ENCODE data around the gene DACH1. TPM values are rescaled to one million over a fixed set of nuclear protein-coding genes. Genes with fewer than 3 reads are reported as not detected.

DACH1 gene
- total RNA-seq, 1 experiment from 2014 or later = 0.11 TPM

DNA sequence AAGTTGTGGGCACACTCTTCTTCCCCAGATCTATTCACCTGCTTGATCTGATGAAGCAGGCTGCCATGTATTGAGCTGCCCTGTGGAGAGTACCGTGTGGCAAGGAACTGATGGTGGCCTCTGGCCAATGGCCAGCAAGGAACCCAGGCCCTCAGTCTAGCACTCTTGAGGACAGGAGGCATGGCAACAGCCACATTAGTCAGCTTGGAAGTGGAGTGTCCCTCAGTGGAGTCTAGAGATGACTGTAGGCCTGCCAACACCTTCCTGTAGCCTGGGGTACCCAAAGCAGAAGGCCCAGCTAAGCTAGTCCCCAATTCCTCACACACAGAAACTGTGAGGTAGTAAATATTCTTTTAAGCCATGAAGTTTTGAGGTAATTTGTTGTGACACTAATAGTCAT, 412.5 kb downstream of the DACH1 start:
- no peaks in the 10 kb centered on the region for H3K36me3 ChIP-seq (ENCODE audit: insufficient read depth, low read length, poor library complexity, severe bottlenecking)
- H3K27me3 ChIP-seq (replicated peaks; ENCODE audit: insufficient read depth, low read depth, low read length, poor library complexity) = no peaks in the 10 kb centered on the region
- H3K4me3 ChIP-seq (ENCODE audit: low read depth, low read length, poor library complexity, severe bottlenecking) = no peak overlapping the region
- DNase-seq (ENCODE audit: low spot score) = no peak
- no peaks in the 10 kb centered on the region for H3K4me1 ChIP-seq (ENCODE audit: insufficient read depth, low read length, poor library complexity, severe bottlenecking)
- H3K9me3 ChIP-seq (ENCODE audit: low read depth, low read length, poor library complexity, severe bottlenecking) = no peaks in the 10 kb centered on the region
- ChIA-PET POLR2A (ENCODE audit: low non-redundant PET) (no interaction called here), CTCF (no interaction called here)
- intact Hi-C loops (cut with micrococcal nuclease; ENCODE audit: unreplicated experiment) = no loop called here
- TF ChIP-seq, protein P1, sequence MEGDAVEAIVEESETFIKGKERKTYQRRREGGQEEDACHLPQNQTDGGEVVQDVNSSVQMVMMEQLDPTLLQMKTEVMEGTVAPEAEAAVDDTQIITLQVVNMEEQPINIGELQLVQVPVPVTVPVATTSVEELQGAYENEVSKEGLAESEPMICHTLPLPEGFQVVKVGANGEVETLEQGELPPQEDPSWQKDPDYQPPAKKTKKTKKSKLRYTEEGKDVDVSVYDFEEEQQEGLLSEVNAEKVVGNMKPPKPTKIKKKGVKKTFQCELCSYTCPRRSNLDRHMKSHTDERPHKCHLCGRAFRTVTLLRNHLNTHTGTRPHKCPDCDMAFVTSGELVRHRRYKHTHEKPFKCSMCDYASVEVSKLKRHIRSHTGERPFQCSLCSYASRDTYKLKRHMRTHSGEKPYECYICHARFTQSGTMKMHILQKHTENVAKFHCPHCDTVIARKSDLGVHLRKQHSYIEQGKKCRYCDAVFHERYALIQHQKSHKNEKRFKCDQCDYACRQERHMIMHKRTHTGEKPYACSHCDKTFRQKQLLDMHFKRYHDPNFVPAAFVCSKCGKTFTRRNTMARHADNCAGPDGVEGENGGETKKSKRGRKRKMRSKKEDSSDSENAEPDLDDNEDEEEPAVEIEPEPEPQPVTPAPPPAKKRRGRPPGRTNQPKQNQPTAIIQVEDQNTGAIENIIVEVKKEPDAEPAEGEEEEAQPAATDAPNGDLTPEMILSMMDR (conservative IDR thresholded peaks at IDR 0.05; ENCODE audit: low read depth, low read length) = no peak
- TF ChIP-seq EZH2 (IDR thresholded peaks at IDR 0.05; ENCODE audit: borderline replicate concordance, low read depth, low read length, poor library complexity, severe bottlenecking) = no peak
- BruUV-seq (replicated peaks) = no TSS peak
- H3K27ac ChIP-seq (ENCODE audit: low read depth, low read length, poor library complexity, severe bottlenecking) = no peak overlapping the region

DNA sequence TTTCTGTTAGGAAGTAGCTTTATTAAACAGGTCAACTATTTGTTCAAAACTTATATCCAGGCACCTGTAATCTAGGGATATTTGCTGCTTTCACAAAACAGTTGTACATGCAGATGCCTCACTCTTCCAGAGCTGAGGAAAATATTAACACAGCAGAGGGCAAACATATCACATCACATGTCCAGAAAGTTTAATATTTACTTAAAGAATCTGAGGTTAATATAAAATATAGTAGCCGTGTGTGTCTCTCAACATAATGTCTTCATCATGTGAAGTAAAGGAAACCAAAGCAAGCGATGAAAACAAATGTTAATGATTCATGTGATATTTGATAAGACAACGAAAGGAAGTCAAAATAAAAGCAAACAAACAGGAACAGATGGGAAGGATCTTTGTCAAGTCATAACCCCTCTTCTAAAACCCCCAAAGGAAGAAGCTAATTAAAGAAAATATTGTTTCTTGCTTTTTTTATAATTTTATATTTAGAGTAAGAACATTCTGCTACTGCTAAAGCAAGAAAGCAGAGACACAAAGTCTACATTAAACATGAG, 418.8 kb downstream of the DACH1 start:
- CTCF ChIA-PET = no interaction called here
- H3K4me3 ChIP-seq (ENCODE audit: low read depth, low read length, poor library complexity, severe bottlenecking) = no peak overlapping the region
- H3K36me3 ChIP-seq (ENCODE audit: insufficient read depth, low read length, poor library complexity, severe bottlenecking) = no peaks in the 10 kb centered on the region
- no peaks in the 10 kb centered on the region for H3K9me3 ChIP-seq (ENCODE audit: low read depth, low read length, poor library complexity, severe bottlenecking)
- no peak for TF ChIP-seq EZH2 (IDR thresholded peaks at IDR 0.05; ENCODE audit: borderline replicate concordance, low read depth, low read length, poor library complexity, severe bottlenecking)
- TF ChIP-seq, protein P1 (conservative IDR thresholded peaks at IDR 0.05; ENCODE audit: low read depth, low read length) = no peak
- intact Hi-C loops (cut with micrococcal nuclease; ENCODE audit: unreplicated experiment) = no loop called here
- no TSS peak for BruUV-seq (replicated peaks)
- POLR2A ChIA-PET (ENCODE audit: low non-redundant PET) = no interaction called here
- no peak overlapping the region for H3K27ac ChIP-seq (ENCODE audit: low read depth, low read length, poor library complexity, severe bottlenecking)
- no peak for DNase-seq (ENCODE audit: low spot score)
- H3K27me3 ChIP-seq (replicated peaks; ENCODE audit: insufficient read depth, low read depth, low read length, poor library complexity) = no peaks in the 10 kb centered on the region
- H3K4me1 ChIP-seq (ENCODE audit: insufficient read depth, low read length, poor library complexity, severe bottlenecking) = no peaks in the 10 kb centered on the region

GRCh38 chr13:71437704-71438103, 429.3 kb downstream of the DACH1 start:
- Histone ChIP-seq H3K27ac (ENCODE audit: low read depth, low read length, poor library complexity, severe bottlenecking) (no peak overlapping the region), H3K4me3 (ENCODE audit: low read depth, low read length, poor library complexity, severe bottlenecking) (no peak overlapping the region), H3K9me3 (ENCODE audit: low read depth, low read length, poor library complexity, severe bottlenecking) (no peaks in the 10 kb centered on the region), H3K27me3 (replicated peaks; ENCODE audit: insufficient read depth, low read depth, low read length, poor library complexity) (peaks cover 6% of the 10 kb centered on the region), H3K4me1 (ENCODE audit: insufficient read depth, low read length, poor library complexity, severe bottlenecking) (no peaks in the 10 kb centered on the region), H3K36me3 (ENCODE audit: insufficient read depth, low read length, poor library complexity, severe bottlenecking) (no peaks in the 10 kb centered on the region)
- DNase-seq (ENCODE audit: low spot score) = no peak
- CTCF ChIA-PET = no interaction called here
- POLR2A ChIA-PET (ENCODE audit: low non-redundant PET) = no interaction called here
- intact Hi-C loops (cut with micrococcal nuclease; ENCODE audit: unreplicated experiment) = no loop called here
- BruUV-seq (replicated peaks) = no TSS peak
- TF ChIP-seq EZH2 (IDR thresholded peaks at IDR 0.05; ENCODE audit: borderline replicate concordance, low read depth, low read length, poor library complexity, severe bottlenecking) = no peak
- TF ChIP-seq, protein P1 (conservative IDR thresholded peaks at IDR 0.05; ENCODE audit: low read depth, low read length) = no peak
